ENCODE data around the gene AP3B2. TPM values are rescaled to one million over a fixed set of nuclear protein-coding genes. Genes with fewer than 3 reads are reported as not detected.

Gene AP3B2
- total RNA-seq, 4 donors from 2014 or later = 0.59 to 14.2 (median 1.1) TPM

DNA sequence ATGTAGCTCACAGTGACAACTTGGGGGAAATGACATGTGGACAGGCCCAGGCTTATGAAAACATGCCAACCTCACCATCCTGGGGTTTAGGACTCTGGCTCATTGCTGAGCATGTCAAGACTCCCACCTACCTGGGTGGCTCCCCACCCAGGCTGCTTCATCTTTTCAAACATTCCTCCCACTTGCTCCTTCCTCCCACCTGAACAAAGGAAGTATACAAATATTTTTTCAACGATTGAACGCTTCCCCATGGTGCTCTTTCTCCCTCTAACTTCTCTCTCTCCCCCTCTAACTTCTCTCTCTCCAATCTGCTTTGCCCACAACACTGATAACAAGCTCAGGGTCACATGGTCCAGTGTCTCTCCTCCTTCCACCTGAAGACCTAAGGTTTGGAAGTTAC is 34.8 kb downstream of the AP3B2 start:
- H3K27me3 ChIP-seq = peaks cover 0 to 10% of the 10 kb centered on the region in 2 donors
- H3K4me3 ChIP-seq = no peak overlapping the region
- WGBS, 2 donors = 59 to 71% methylated on average over 2 of the region's 2 CpGs
- no peaks in the 10 kb centered on the region for H3K4me1 ChIP-seq
- no peak for DNase-seq (ENCODE audit: low spot score in 2 of 2)
- H3K36me3 ChIP-seq = no peaks in the 10 kb centered on the region
- H3K27ac ChIP-seq = no peak overlapping the region
- TF ChIP-seq POLR2A (IDR thresholded peaks at IDR 0.05) = no peak
- TF ChIP-seq, protein P1, sequence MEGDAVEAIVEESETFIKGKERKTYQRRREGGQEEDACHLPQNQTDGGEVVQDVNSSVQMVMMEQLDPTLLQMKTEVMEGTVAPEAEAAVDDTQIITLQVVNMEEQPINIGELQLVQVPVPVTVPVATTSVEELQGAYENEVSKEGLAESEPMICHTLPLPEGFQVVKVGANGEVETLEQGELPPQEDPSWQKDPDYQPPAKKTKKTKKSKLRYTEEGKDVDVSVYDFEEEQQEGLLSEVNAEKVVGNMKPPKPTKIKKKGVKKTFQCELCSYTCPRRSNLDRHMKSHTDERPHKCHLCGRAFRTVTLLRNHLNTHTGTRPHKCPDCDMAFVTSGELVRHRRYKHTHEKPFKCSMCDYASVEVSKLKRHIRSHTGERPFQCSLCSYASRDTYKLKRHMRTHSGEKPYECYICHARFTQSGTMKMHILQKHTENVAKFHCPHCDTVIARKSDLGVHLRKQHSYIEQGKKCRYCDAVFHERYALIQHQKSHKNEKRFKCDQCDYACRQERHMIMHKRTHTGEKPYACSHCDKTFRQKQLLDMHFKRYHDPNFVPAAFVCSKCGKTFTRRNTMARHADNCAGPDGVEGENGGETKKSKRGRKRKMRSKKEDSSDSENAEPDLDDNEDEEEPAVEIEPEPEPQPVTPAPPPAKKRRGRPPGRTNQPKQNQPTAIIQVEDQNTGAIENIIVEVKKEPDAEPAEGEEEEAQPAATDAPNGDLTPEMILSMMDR (IDR thresholded peaks at IDR 0.05) = no peak
- no peak for TF ChIP-seq EP300 (IDR thresholded peaks at IDR 0.05)
- H3K9me3 ChIP-seq = no peaks in the 10 kb centered on the region

DNA sequence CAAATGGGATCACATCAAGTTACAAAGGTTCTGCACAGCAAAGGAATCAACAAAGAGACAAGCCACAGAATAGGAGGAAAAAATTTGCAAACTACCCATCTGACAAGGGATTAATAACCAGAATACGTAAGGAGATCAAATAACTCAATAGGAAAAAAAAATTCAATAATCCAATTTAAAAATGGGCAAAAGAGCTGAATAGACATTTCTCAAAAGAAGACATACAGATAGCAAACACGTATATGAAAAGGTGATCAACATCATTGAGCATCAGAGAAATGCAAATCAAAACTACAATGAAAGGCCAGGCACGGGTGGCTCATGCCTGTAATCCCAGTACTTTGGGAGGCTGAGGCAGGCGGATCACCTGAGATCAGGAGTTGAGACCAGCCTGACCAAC is 39.0 kb downstream of the AP3B2 start:
- H3K27me3 ChIP-seq = no peaks in the 10 kb centered on the region
- no peaks in the 10 kb centered on the region for H3K36me3 ChIP-seq
- H3K9me3 ChIP-seq = no peaks in the 10 kb centered on the region
- TF ChIP-seq POLR2A (IDR thresholded peaks at IDR 0.05) (no peak), EP300 (IDR thresholded peaks at IDR 0.05) (no peak)
- TF ChIP-seq, protein P1 (IDR thresholded peaks at IDR 0.05) = no peak
- DNase-seq (ENCODE audit: low spot score in 2 of 2) = no peak
- 81 to 84% methylated on average over 4 of the region's 4 CpGs for WGBS, 2 donors
- H3K4me1 ChIP-seq = no peaks in the 10 kb centered on the region
- no peak overlapping the region for H3K27ac ChIP-seq
- H3K4me3 ChIP-seq = no peak overlapping the region

GRCh38 chr15:82666606-82667005 is 43.1 kb downstream of the AP3B2 start:
- H3K36me3 ChIP-seq = no peaks in the 10 kb centered on the region
- no peak overlapping the region for H3K4me3 ChIP-seq
- H3K27me3 ChIP-seq = no peaks in the 10 kb centered on the region
- DNase-seq (ENCODE audit: low spot score in 2 of 2) = no peak
- no peaks in the 10 kb centered on the region for H3K9me3 ChIP-seq
- TF ChIP-seq, protein P1 (IDR thresholded peaks at IDR 0.05) = no peak
- no peak for TF ChIP-seq EP300 (IDR thresholded peaks at IDR 0.05)
- TF ChIP-seq POLR2A (IDR thresholded peaks at IDR 0.05) = no peak
- H3K27ac ChIP-seq = no peak overlapping the region
- no peaks in the 10 kb centered on the region for H3K4me1 ChIP-seq
- 92 to 94% methylated on average over 10 of the region's 10 CpGs for WGBS, 2 donors

- Histone ChIP-seq H3K27me3 (no peaks in the 10 kb centered on the region), H3K4me1 (no peaks in the 10 kb centered on the region), H3K9me3 (no peaks in the 10 kb centered on the region), H3K4me3 (no peak overlapping the region), H3K27ac (no peak overlapping the region), H3K36me3 (no peaks in the 10 kb centered on the region)
- TF ChIP-seq POLR2A (IDR thresholded peaks at IDR 0.05) (no peak), EP300 (IDR thresholded peaks at IDR 0.05) (no peak)
- TF ChIP-seq, protein P1 (IDR thresholded peaks at IDR 0.05) = no peak
- no peak for DNase-seq (ENCODE audit: low spot score in 2 of 2)
- 78 to 91% methylated on average over 5 of the region's 5 CpGs for WGBS, 2 donors
Measured at GRCh38 chr15:82664021-82664420, 45.7 kb downstream of the AP3B2 start.

- Histone ChIP-seq H3K4me1 (no peaks in the 10 kb centered on the region), H3K27me3 (no peaks in the 10 kb centered on the region), H3K27ac (no peak overlapping the region), H3K36me3 (no peaks in the 10 kb centered on the region), H3K9me3 (no peaks in the 10 kb centered on the region), H3K4me3 (no peak overlapping the region)
- TF ChIP-seq EP300 (IDR thresholded peaks at IDR 0.05) (no peak), POLR2A (IDR thresholded peaks at IDR 0.05) (no peak)
- TF ChIP-seq, protein P1 (IDR thresholded peaks at IDR 0.05) = no peak
- DNase-seq (ENCODE audit: low spot score in 2 of 2) = peak in 1 of 2 donors; percentile 31
- WGBS, 2 donors = 13 to 14% methylated on average over 4 of the region's 4 CpGs
Measured at GRCh38 chr15:82663186-82663600, 46.5 kb downstream of the AP3B2 start.
